K562 (cell line): ENCODE results near the gene SCAP. TPM values are rescaled to one million over a fixed set of nuclear protein-coding genes. Genes with fewer than 3 reads are reported as not detected.

Experiments used
- CAMTA2 ChIP-seq: fragments of 250-450 bp; sonication (Bioruptor Pico); conservative IDR thresholded peaks from 2 replicates; pipeline ENCODE4 v1.5.1; 2022
- CBX3 ChIP-seq, 2 experiments: IDR thresholded peaks; 1 replicate in 1 of 2; 2 replicates in 1 of 2; pipeline ENCODE4 v1.6.1; 2012; ENCODE audit warnings: inconsistent platforms in 2 of 2, low read length in 2 of 2, borderline replicate concordance in 1 of 2, control low read depth in 1 of 2
- CBX5 ChIP-seq: IDR thresholded peaks from 2 replicates; pipeline ENCODE4 v1.6.1; 2014; ENCODE audit warnings: low read depth, borderline replicate concordance
- CLOCK ChIP-seq: fragments of 250-450 bp; sonication (Bioruptor Pico); IDR thresholded peaks from 2 replicates; pipeline ENCODE4 v1.4.0; 2020; ENCODE audit warnings: mild to moderate bottlenecking, moderate library complexity, borderline replicate concordance
- ELF4 ChIP-seq: fragments of 450-650 bp; formaldehyde crosslinking; IDR thresholded peaks from 2 replicates; pipeline ENCODE4 v1.4.0; 2022; ENCODE audit warnings: missing genetic modification characterization
- FOS ChIP-seq: IDR thresholded peaks from 3 replicates; pipeline ENCODE4 v1.6.1; 2011; ENCODE audit not compliant: insufficient read length; ENCODE audit errors: extremely low read depth
- NFYB ChIP-seq: IDR thresholded peaks from 2 replicates; pipeline ENCODE4 v1.6.1; 2011; ENCODE audit warnings: mild to moderate bottlenecking, moderate library complexity; ENCODE audit not compliant: insufficient read length; ENCODE audit errors: extremely low read depth
- PRDM10 ChIP-seq: fragments of 450-650 bp; IDR thresholded peaks from 2 replicates; pipeline ENCODE4 v1.6.1; 2018; ENCODE audit not compliant: partially characterized antibody
- RBBP5 ChIP-seq: fragments of 200-600 bp; sonication (generic); IDR thresholded peaks from 2 replicates; pipeline ENCODE4 v1.6.1; 2012; ENCODE audit warnings: borderline replicate concordance, mild to moderate bottlenecking, low read length, control low read depth, inconsistent platforms; ENCODE audit not compliant: insufficient read depth, poor library complexity, severe bottlenecking
- RBM14 ChIP-seq: fragments of 200-400 bp; formaldehyde crosslinking; IDR thresholded peaks from 2 replicates; pipeline ENCODE4 v1.6.1; 2018; ENCODE audit warnings: low read depth, mild to moderate bottlenecking, low read length, moderate library complexity, borderline replicate concordance; ENCODE audit not compliant: insufficient read depth
- RBM15 ChIP-seq: fragments of 200-400 bp; formaldehyde crosslinking; IDR thresholded peaks from 2 replicates; pipeline ENCODE4 v1.6.1; 2018; ENCODE audit warnings: mild to moderate bottlenecking, low read length, moderate library complexity; ENCODE audit not compliant: insufficient read depth
- XRCC3 ChIP-seq: fragments of 450-650 bp; IDR thresholded peaks from 2 replicates; pipeline ENCODE4 v1.6.1; 2017; ENCODE audit warnings: mild to moderate bottlenecking, moderate library complexity
- YY1 ChIP-seq, 3 experiments: IDR thresholded peaks; 2 replicates each; pipeline ENCODE4 v1.6.1; 2011; ENCODE audit warnings: low read length in 2 of 3, mild to moderate bottlenecking in 2 of 3, moderate library complexity in 2 of 3, borderline replicate concordance in 1 of 3, control low read depth in 1 of 3, low read depth in 1 of 3; ENCODE audit not compliant: insufficient read depth in 3 of 3, insufficient replicate concordance in 2 of 3, control insufficient read depth in 1 of 3, insufficient read length in 1 of 3; ENCODE audit errors: extremely low read depth in 1 of 3
- ZNF146 ChIP-seq: IDR thresholded peaks from one replicate; pipeline ENCODE4 v1.6.1; 2018; ENCODE audit warnings: missing compliant biosample characterization; ENCODE audit not compliant: unreplicated experiment
- ZNF324 ChIP-seq: fragments of 250-450 bp; sonication (Bioruptor Pico); IDR thresholded peaks from 2 replicates; pipeline ENCODE4 v1.4.0; 2020; ENCODE audit warnings: mild to moderate bottlenecking
- ZNF384 ChIP-seq: IDR thresholded peaks from 2 replicates; pipeline ENCODE4 v1.6.1; 2012; ENCODE audit warnings: low read depth, low read length, improper control_type of control experiment
- ZNF583 ChIP-seq: fragments of 250-450 bp; sonication (Bioruptor Pico); IDR thresholded peaks from 2 replicates; pipeline ENCODE4 v1.4.0; 2020
- ZNF644 ChIP-seq: fragments of 200-800 bp; sonication (Bioruptor generic); IDR thresholded peaks from 2 replicates; pipeline ENCODE4 v1.6.1; 2016; ENCODE audit warnings: low read depth, missing genetic modification characterization, missing compliant biosample characterization
- ZNF696 ChIP-seq: fragments of 250-450 bp; sonication (Bioruptor Pico); conservative IDR thresholded peaks from 2 replicates; pipeline ENCODE4 v1.4.0; 2020; ENCODE audit warnings: mild to moderate bottlenecking, moderate library complexity
- polyA plus RNA-seq, 8 experiments: library from polyadenylated mRNA; depleted of rRNA in 4 of 8; stranded (reverse) in 5 of 8; unstranded in 3 of 8; fragments of >200 nt; fragmentation: Nextera tagmentation in 2 of 8; fragmentation: Illumina TruSeq in 1 of 8; extraction: Ambion mirVana in 2 of 8; extraction: Trizol in 1 of 8; gene quantifications; 2 replicates each; pipeline versions ENCODE4 v1.2.1 to v1.2.3, GENCODE V29; 2011 to 2014; ENCODE audit warnings: inconsistent platforms in 1 of 8, missing spikeins in 1 of 8
- total RNA-seq, 7 experiments: library from RNA; depleted of rRNA in 6 of 7; stranded (reverse); fragments of >200 nt in 6 of 7; fragmentation: Illumina TruSeq in 2 of 7; extraction: Trizol in 2 of 7; gene quantifications; 2 replicates each; pipeline versions ENCODE4 v1.2.1 to v1.2.3, GENCODE V29; 2011 to 2021; ENCODE audit warnings: low replicate concordance in 1 of 7

SCAP gene
- total and polyA plus RNA-seq, 9 of the 15 experiments (the other 6 are each of a cell fraction or from before 2014, with no cell fraction given), result 2.6 to 104 (median 37.8) TPM

GRCh38 chr3:47475570-47476329 lies at the start of gene SCAP (continued):
- no peak for TF ChIP-seq RBM14
- TF ChIP-seq XRCC3, result no peak
- TF ChIP-seq FOS, result no peak
- TF ChIP-seq ELF4, result peak; percentile 32; the same call in 1 of the 2 replicates
- TF ChIP-seq CLOCK (CRISPR knock-in tag), result 0 out of 2 replicates have a peak, but pooled peaks have one; percentile 58
- TF ChIP-seq ZNF644, result 0 out of 2 replicates have a peak, but pooled peaks have one; percentile 52
- no peak for TF ChIP-seq ZNF696 (CRISPR knock-in tag)
- no peak for TF ChIP-seq RBM15
- no peak for TF ChIP-seq CBX5
- peak; percentile 97 for TF ChIP-seq RBBP5
- no peak for TF ChIP-seq ZNF324
- no peak for TF ChIP-seq NFYB
- TF ChIP-seq PRDM10, result no peak
- TF ChIP-seq CAMTA2 (CRISPR knock-in tag), result peak; percentile 78; the same call in 1 of the 2 replicates
- peak in 2 of 3 experiments; percentile 79 to 90 for TF ChIP-seq YY1 (IDR thresholded peaks at IDR 0.05; ENCODE audit: borderline replicate concordance in 1 of 3, control insufficient read depth in 1 of 3, extremely low read depth in 1 of 3, insufficient read depth in 3 of 3, insufficient read length in 1 of 3, insufficient replicate concordance in 2 of 3, low read depth in 1 of 3, low read length in 2 of 3)
- no peak for TF ChIP-seq ZNF583
- TF ChIP-seq CBX3 (IDR thresholded peaks at IDR 0.05; ENCODE audit: borderline replicate concordance in 1 of 2, low read length in 2 of 2), result peak in 1 of 2 experiments; percentile 57; a peak in 2 of 3 replicates
- TF ChIP-seq ZNF146 (CRISPR knock-in tag), result no peak
- TF ChIP-seq ZNF384, result no peak
